ENCODE data around the gene USP35.
A peak's percentile ranks its signal among the peaks of the same experiment; 100 is the strongest.

DNA sequence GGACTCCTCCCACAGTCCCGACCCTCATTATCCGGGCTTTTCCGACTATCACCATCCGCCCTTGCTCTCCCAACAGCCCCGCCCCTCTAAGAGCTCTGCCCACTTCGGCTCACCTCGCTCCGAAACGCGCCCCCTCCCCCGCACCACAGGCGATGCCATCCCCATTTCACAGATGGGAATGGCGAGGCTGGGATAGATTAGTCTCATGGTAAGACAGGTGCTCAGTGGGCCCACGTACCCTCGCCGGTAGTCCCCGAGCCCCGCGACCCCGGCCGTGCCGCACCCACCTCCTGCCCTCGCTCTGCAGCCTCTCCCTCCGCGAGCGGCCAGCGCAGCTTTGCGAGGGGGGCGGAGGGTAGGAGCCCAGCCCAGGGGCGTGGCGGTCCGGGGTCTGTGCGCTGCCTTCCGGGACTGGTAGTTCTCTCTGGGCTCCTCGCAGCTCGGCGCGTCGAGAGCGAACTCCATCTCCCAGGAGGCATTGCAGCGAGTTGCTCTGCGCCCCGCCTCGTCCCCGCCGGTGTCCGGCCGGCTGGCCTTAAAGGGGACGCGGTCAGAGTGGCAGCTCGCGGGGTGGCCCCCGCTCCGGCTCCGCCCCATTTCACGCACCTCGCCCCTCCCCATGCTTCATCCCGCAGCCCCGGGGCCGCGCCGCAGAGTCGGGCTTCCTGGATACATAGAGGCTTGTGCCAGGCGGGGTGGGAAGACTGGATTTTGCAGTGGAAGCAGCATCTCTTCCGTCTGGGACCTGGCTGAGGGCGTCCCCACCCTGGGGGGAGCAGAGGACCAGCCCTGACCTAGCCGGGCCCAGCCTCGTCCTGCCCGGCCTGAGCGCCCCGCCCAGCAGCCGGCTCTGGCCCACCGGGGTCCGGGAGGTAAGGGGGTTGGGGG lies at the start of gene USP35, which contains the start of gene KCTD21:
- peak; percentile 52; the same call in 1 of the 2 replicates for TF ChIP-seq POLR2AphosphoS5 (IDR thresholded peaks at IDR 0.05; ENCODE audit: low read depth, low read length)
- no peak for TF ChIP-seq POLR2A (IDR thresholded peaks at IDR 0.05; ENCODE audit: low read depth, low read length)

Data from GM12891 (cell line).